ENCODE data around the gene R3HDM2. TPM values are rescaled to one million over a fixed set of nuclear protein-coding genes. Genes with fewer than 3 reads are reported as not detected.

The R3HDM2 gene
- total and polyA plus RNA-seq, 2 of the 13 experiments (the other 11 are each of a cell fraction or from before 2014, with no cell fraction given), result 11.1 to 23.5 TPM

DNA sequence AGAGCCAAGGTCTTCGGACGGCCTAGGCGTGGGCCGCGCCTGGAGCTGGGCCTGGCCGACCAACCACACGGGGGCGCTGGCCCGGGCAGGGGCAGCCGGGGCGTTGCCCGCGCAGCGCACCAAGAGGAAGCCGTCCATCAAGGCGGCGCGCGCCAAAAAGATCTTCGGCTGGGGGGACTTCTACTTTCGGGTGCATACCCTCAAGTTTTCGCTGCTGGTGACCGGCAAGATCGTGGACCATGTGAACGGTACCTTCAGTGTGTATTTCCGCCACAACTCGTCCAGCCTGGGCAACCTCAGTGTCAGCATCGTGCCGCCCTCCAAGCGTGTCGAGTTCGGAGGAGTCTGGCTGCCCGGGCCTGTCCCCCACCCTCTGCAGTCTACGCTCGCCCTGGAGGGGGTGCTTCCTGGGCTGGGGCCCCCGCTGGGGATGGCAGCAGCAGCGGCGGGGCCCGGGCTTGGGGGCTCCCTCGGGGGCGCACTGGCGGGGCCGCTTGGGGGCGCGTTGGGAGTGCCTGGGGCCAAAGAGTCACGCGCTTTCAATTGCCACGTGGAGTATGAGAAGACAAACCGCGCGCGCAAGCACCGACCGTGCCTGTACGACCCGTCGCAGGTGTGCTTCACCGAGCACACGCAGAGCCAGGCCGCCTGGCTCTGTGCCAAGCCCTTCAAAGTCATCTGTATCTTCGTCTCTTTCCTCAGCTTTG, 205.7 kb downstream of the R3HDM2 start (continued):
- TF ChIP-seq, protein P1, sequence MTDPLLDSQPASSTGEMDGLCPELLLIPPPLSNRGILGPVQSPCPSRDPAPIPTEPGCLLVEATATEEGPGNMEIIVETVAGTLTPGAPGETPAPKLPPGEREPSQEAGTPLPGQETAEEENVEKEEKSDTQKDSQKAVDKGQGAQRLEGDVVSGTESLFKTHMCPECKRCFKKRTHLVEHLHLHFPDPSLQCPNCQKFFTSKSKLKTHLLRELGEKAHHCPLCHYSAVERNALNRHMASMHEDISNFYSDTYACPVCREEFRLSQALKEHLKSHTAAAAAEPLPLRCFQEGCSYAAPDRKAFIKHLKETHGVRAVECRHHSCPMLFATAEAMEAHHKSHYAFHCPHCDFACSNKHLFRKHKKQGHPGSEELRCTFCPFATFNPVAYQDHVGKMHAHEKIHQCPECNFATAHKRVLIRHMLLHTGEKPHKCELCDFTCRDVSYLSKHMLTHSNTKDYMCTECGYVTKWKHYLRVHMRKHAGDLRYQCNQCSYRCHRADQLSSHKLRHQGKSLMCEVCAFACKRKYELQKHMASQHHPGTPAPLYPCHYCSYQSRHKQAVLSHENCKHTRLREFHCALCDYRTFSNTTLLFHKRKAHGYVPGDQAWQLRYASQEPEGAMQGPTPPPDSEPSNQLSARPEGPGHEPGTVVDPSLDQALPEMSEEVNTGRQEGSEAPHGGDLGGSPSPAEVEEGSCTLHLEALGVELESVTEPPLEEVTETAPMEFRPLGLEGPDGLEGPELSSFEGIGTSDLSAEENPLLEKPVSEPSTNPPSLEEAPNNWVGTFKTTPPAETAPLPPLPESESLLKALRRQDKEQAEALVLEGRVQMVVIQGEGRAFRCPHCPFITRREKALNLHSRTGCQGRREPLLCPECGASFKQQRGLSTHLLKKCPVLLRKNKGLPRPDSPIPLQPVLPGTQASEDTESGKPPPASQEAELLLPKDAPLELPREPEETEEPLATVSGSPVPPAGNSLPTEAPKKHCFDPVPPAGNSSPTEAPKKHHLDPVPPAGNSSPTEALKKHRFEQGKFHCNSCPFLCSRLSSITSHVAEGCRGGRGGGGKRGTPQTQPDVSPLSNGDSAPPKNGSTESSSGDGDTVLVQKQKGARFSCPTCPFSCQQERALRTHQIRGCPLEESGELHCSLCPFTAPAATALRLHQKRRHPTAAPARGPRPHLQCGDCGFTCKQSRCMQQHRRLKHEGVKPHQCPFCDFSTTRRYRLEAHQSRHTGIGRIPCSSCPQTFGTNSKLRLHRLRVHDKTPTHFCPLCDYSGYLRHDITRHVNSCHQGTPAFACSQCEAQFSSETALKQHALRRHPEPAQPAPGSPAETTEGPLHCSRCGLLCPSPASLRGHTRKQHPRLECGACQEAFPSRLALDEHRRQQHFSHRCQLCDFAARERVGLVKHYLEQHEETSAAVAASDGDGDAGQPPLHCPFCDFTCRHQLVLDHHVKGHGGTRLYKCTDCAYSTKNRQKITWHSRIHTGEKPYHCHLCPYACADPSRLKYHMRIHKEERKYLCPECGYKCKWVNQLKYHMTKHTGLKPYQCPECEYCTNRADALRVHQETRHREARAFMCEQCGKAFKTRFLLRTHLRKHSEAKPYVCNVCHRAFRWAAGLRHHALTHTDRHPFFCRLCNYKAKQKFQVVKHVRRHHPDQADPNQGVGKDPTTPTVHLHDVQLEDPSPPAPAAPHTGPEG (CRISPR knock-in tag; IDR thresholded peaks at IDR 0.05), result no peak
- TF ChIP-seq JUND (CRISPR knock-in tag; IDR thresholded peaks at IDR 0.05), result no peak
- no peak for TF ChIP-seq SMARCC2 (IDR thresholded peaks at IDR 0.05)
- no peak for TF ChIP-seq CREB1 (IDR thresholded peaks at IDR 0.05)
- TF ChIP-seq CREB1 (CRISPR knock-in tag; IDR thresholded peaks at IDR 0.05), result no peak
- no peak for TF ChIP-seq MAZ (IDR thresholded peaks at IDR 0.05; ENCODE audit: borderline replicate concordance, low read depth, low read length)
- no peak for TF ChIP-seq MAZ (CRISPR knock-in tag; IDR thresholded peaks at IDR 0.05; ENCODE audit: low read depth)
- TF ChIP-seq, protein P2, sequence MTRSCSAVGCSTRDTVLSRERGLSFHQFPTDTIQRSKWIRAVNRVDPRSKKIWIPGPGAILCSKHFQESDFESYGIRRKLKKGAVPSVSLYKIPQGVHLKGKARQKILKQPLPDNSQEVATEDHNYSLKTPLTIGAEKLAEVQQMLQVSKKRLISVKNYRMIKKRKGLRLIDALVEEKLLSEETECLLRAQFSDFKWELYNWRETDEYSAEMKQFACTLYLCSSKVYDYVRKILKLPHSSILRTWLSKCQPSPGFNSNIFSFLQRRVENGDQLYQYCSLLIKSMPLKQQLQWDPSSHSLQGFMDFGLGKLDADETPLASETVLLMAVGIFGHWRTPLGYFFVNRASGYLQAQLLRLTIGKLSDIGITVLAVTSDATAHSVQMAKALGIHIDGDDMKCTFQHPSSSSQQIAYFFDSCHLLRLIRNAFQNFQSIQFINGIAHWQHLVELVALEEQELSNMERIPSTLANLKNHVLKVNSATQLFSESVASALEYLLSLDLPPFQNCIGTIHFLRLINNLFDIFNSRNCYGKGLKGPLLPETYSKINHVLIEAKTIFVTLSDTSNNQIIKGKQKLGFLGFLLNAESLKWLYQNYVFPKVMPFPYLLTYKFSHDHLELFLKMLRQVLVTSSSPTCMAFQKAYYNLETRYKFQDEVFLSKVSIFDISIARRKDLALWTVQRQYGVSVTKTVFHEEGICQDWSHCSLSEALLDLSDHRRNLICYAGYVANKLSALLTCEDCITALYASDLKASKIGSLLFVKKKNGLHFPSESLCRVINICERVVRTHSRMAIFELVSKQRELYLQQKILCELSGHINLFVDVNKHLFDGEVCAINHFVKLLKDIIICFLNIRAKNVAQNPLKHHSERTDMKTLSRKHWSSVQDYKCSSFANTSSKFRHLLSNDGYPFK (CRISPR knock-in tag; IDR thresholded peaks at IDR 0.05; ENCODE audit: borderline replicate concordance), result no peak
- TF ChIP-seq ZNF75D (CRISPR knock-in tag; IDR thresholded peaks at IDR 0.05; ENCODE audit: borderline replicate concordance), result no peak
- no peak for TF ChIP-seq MEIS1 (CRISPR knock-in tag; IDR thresholded peaks at IDR 0.05; ENCODE audit: borderline replicate concordance)
- TF ChIP-seq, protein P3, sequence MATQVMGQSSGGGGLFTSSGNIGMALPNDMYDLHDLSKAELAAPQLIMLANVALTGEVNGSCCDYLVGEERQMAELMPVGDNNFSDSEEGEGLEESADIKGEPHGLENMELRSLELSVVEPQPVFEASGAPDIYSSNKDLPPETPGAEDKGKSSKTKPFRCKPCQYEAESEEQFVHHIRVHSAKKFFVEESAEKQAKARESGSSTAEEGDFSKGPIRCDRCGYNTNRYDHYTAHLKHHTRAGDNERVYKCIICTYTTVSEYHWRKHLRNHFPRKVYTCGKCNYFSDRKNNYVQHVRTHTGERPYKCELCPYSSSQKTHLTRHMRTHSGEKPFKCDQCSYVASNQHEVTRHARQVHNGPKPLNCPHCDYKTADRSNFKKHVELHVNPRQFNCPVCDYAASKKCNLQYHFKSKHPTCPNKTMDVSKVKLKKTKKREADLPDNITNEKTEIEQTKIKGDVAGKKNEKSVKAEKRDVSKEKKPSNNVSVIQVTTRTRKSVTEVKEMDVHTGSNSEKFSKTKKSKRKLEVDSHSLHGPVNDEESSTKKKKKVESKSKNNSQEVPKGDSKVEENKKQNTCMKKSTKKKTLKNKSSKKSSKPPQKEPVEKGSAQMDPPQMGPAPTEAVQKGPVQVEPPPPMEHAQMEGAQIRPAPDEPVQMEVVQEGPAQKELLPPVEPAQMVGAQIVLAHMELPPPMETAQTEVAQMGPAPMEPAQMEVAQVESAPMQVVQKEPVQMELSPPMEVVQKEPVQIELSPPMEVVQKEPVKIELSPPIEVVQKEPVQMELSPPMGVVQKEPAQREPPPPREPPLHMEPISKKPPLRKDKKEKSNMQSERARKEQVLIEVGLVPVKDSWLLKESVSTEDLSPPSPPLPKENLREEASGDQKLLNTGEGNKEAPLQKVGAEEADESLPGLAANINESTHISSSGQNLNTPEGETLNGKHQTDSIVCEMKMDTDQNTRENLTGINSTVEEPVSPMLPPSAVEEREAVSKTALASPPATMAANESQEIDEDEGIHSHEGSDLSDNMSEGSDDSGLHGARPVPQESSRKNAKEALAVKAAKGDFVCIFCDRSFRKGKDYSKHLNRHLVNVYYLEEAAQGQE (IDR thresholded peaks at IDR 0.05; ENCODE audit: borderline replicate concordance in 1 of 2, low read depth in 1 of 2, low read length in 2 of 2), result no peak
- no peak for TF ChIP-seq BRCA1 (CRISPR knock-in tag; IDR thresholded peaks at IDR 0.05)
- no peak for TF ChIP-seq ZNF274 (CRISPR knock-in tag; IDR thresholded peaks at IDR 0.05)
- TF ChIP-seq HOXA3 (CRISPR knock-in tag; IDR thresholded peaks at IDR 0.05), result peak; percentile 68
- no peak for TF ChIP-seq ZNF124 (CRISPR knock-in tag; IDR thresholded peaks at IDR 0.05)
- no peak for TF ChIP-seq NKX3-1 (CRISPR knock-in tag; IDR thresholded peaks at IDR 0.05)
- no peak for TF ChIP-seq SAFB2 (CRISPR knock-in tag; IDR thresholded peaks at IDR 0.05; ENCODE audit: borderline replicate concordance, low read depth)
